Measurements from ENCODE around the gene PPFIA1.

Gene PPFIA1

GRCh38 chr11:70297341-70297740, 26.9 kb downstream of the PPFIA1 start:
- TF ChIP-seq EZH2phosphoT487 (IDR thresholded peaks at IDR 0.05; ENCODE audit: low read length) = no peak
- TF ChIP-seq CTCF (IDR thresholded peaks at IDR 0.05; ENCODE audit: low read length) = no peak
- TF ChIP-seq EZH2 (optimal IDR thresholded peaks at IDR 0.05; ENCODE audit: low read depth, low read length) = no peak
- H2AFZ ChIP-seq (ENCODE audit: low read length) = no peak overlapping the region
- H3K9me3 ChIP-seq (replicated peaks; ENCODE audit: insufficient read depth, low read length) = no peaks in the 10 kb centered on the region
- no peak overlapping the region for H3K9ac ChIP-seq (ENCODE audit: low read length)
- no peaks in the 10 kb centered on the region for H3K27me3 ChIP-seq (replicated peaks; ENCODE audit: insufficient read depth, low read length)
- H3F3A ChIP-seq (ENCODE audit: insufficient read depth, low read length) = no peaks in the 10 kb centered on the region
- no peak overlapping the region for H3K4me3 ChIP-seq (ENCODE audit: low read length)
- H3K9me2 ChIP-seq (replicated peaks; ENCODE audit: insufficient read depth, low read length) = no peaks in the 10 kb centered on the region
- H3K27ac ChIP-seq (ENCODE audit: low read length) = no peak overlapping the region
- no peaks in the 10 kb centered on the region for H3K4me1 ChIP-seq (ENCODE audit: low read length)
- DNase-seq = no peak
- no peaks in the 10 kb centered on the region for H3K36me3 ChIP-seq (replicated peaks; ENCODE audit: insufficient read depth, low read length)
- peaks cover 22% of the 10 kb centered on the region; the same call in 1 of the 2 replicates for H3K79me2 ChIP-seq (ENCODE audit: low read length)
- no peak overlapping the region for H3K4me2 ChIP-seq (ENCODE audit: low read depth, low read length)
- no peaks in the 10 kb centered on the region for H4K20me1 ChIP-seq (ENCODE audit: insufficient read depth, low read length)

GRCh38 chr11:70298243-70298915, 27.9 kb downstream of the PPFIA1 start:
- H3K9ac ChIP-seq (ENCODE audit: low read length) = no peak overlapping the region
- no peak overlapping the region for H2AFZ ChIP-seq (ENCODE audit: low read length)
- no peak overlapping the region for H3K4me2 ChIP-seq (ENCODE audit: low read depth, low read length)
- no peaks in the 10 kb centered on the region for H3K27me3 ChIP-seq (replicated peaks; ENCODE audit: insufficient read depth, low read length)
- H3K27ac ChIP-seq (ENCODE audit: low read length) = no peak overlapping the region
- peaks cover 19% of the 10 kb centered on the region; the same call in 1 of the 2 replicates for H3K79me2 ChIP-seq (ENCODE audit: low read length)
- no peak overlapping the region for H3K4me3 ChIP-seq (ENCODE audit: low read length)
- no peaks in the 10 kb centered on the region for H3K4me1 ChIP-seq (ENCODE audit: low read length)
- no peak for DNase-seq
- H3K36me3 ChIP-seq (replicated peaks; ENCODE audit: insufficient read depth, low read length) = no peaks in the 10 kb centered on the region
- H3F3A ChIP-seq (ENCODE audit: insufficient read depth, low read length) = no peaks in the 10 kb centered on the region
- TF ChIP-seq EZH2 (optimal IDR thresholded peaks at IDR 0.05; ENCODE audit: low read depth, low read length) (no peak), EZH2phosphoT487 (IDR thresholded peaks at IDR 0.05; ENCODE audit: low read length) (no peak), CTCF (IDR thresholded peaks at IDR 0.05; ENCODE audit: low read length) (no peak)
- no peaks in the 10 kb centered on the region for H4K20me1 ChIP-seq (ENCODE audit: insufficient read depth, low read length)
- H3K9me3 ChIP-seq (replicated peaks; ENCODE audit: insufficient read depth, low read length) = no peaks in the 10 kb centered on the region
- H3K9me2 ChIP-seq (replicated peaks; ENCODE audit: insufficient read depth, low read length) = no peaks in the 10 kb centered on the region

GRCh38 chr11:70299636-70300035, 29.1 kb downstream of the PPFIA1 start:
- Histone ChIP-seq H2AFZ (ENCODE audit: low read length) (no peak overlapping the region), H3K27me3 (replicated peaks; ENCODE audit: insufficient read depth, low read length) (no peaks in the 10 kb centered on the region), H4K20me1 (ENCODE audit: insufficient read depth, low read length) (no peaks in the 10 kb centered on the region), H3K36me3 (replicated peaks; ENCODE audit: insufficient read depth, low read length) (no peaks in the 10 kb centered on the region), H3K9ac (ENCODE audit: low read length) (no peak overlapping the region), H3K4me2 (ENCODE audit: low read depth, low read length) (no peak overlapping the region), H3K4me3 (ENCODE audit: low read length) (no peak overlapping the region), H3K79me2 (ENCODE audit: low read length) (peaks cover 17% of the 10 kb centered on the region; the same call in 1 of the 2 replicates), H3K9me3 (replicated peaks; ENCODE audit: insufficient read depth, low read length) (no peaks in the 10 kb centered on the region), H3F3A (ENCODE audit: insufficient read depth, low read length) (no peaks in the 10 kb centered on the region), H3K4me1 (ENCODE audit: low read length) (no peaks in the 10 kb centered on the region), H3K9me2 (replicated peaks; ENCODE audit: insufficient read depth, low read length) (no peaks in the 10 kb centered on the region), H3K27ac (ENCODE audit: low read length) (no peak overlapping the region)
- no peak for DNase-seq
- no peak for TF ChIP-seq CTCF (IDR thresholded peaks at IDR 0.05; ENCODE audit: low read length)
- TF ChIP-seq EZH2phosphoT487 (IDR thresholded peaks at IDR 0.05; ENCODE audit: low read length) = no peak
- TF ChIP-seq EZH2 (optimal IDR thresholded peaks at IDR 0.05; ENCODE audit: low read depth, low read length) = no peak

All from MM.1S (cell line).